HG03565 (cell line): ENCODE measurements around the gene TMEM43.
"Not testable (repeated sequence)": the region's sequence is repeated elsewhere in the genome, so short reads cannot be mapped to it uniquely, and the experiment has no call there.

ENCODE experiments used
- ATAC-seq: cut with Tn5 transposase; IDR thresholded peaks from one replicate; pipeline ENCODE4 v1.9.1; 2021; ENCODE audit warnings: mild to moderate bottlenecking, moderate library complexity; ENCODE audit not compliant: unreplicated experiment

The TMEM43 gene

DNA sequence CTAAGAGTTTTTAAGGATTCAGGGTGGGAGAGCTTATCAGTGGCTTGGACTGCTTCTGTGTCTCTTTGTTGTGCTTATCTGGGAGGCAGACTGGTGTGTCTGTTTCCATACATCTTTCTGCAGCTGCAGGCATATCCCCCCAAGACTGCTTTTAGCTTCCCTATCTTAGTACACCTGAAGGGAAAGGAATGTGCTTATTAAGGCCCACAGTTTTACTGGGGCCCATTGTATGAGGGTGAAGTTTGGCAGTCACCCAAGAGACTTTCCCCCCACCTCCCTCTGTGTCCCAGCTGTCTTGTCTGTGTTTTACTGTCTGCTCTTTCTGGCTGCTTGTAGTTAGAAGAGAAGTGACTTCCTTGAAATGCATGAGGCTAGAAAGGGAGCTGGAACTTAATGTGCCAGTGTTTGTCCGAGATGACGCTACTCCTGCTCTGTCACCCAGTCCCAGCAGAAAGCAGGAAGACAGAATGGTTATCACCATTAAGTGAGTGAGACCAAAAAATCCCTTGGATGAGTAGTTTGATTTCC lies 3.9 kb upstream of the TMEM43 start:
- not testable (repeated sequence) for ATAC-seq

DNA sequence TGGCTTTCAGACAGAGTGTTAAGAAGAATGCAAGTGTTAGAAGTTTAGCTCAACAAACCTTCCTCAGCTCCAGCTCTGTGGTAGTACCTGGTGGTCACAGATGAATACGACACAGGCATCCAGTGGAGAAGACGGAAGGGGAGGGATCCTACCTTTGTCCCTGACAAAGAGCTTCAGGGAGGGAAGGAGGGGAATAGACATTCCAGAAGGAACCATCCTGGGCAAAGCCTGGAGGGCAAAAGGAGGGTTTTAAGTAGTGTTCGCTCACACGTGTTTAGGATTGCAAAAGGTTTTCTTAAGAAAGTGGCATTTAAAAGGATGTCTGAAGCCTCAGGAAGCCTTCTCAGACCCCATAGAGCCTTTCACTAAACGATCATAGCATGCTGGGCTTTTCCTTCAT lies 3.0 kb upstream of the TMEM43 start:
- no peak for ATAC-seq

DNA sequence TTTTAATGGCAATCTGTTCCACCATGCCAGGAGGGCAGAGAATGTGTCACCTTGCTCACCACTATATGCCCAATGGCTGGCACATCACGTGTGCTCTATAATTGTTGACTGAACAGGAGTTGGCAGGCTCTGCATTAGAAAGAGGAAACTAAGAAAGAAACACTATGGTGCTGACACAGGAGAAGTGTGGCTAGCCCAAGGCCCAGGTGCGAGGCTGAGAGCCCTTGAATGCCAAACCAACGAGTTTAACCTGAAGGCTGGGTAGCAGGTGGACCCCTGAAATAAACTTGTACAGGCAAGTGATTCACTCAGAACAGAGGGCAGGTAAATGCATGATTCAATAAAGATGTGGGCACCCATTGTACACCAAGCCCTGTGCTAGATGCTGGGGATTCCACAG lies 2.6 kb upstream of the TMEM43 start:
- no peak for ATAC-seq

GRCh38 chr3:14123308-14124222 lies 1.3 kb upstream of the TMEM43 start:
- no peak for ATAC-seq

- peak; percentile 23 for ATAC-seq
These were observed 633 bp upstream of the TMEM43 start for GRCh38 chr3:14124223-14124614.

GRCh38 chr3:14125193-14126016 lies 553 bp downstream of the TMEM43 start:
- no peak for ATAC-seq

GRCh38 chr3:14126017-14126886 lies 1.4 kb downstream of the TMEM43 start:
- ATAC-seq, result no peak

DNA sequence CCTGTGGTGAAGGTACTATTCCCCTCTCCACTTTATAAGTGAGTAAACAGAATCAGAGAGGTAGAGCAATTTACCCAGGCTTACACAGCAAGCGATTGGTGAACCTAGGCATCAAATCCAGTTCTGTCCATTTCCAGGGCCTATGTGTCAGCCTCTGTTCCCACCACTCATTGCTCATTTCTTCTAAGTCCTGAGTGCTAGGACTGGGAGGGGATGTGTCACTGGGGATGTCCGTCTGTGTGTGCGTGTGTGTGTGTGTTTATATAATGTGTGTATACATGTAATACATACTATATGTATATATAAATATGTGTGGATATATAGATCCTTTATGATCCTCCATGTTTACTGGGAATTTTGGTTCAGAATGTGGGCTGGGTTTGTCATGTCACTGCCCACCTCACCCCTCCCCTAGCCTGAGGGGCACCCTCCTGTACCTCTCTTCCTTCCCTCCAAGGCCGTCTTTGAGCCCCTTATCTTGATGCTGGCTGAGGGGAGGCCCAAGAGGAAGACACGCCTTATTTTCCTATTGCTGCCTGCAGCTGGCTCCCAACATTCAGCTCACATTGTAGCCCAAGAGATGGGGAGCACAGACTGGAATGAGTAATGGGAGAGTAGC lies 2.1 kb downstream of the TMEM43 start:
- no peak for ATAC-seq

- no peak for ATAC-seq
These were observed 2.8 kb downstream of the TMEM43 start for GRCh38 chr3:14127516-14128161.

GRCh38 chr3:14128724-14129123 lies 3.9 kb downstream of the TMEM43 start:
- no peak for ATAC-seq

- ATAC-seq, result no peak
These were observed 4.4 kb downstream of the TMEM43 start for GRCh38 chr3:14129296-14129695.

DNA sequence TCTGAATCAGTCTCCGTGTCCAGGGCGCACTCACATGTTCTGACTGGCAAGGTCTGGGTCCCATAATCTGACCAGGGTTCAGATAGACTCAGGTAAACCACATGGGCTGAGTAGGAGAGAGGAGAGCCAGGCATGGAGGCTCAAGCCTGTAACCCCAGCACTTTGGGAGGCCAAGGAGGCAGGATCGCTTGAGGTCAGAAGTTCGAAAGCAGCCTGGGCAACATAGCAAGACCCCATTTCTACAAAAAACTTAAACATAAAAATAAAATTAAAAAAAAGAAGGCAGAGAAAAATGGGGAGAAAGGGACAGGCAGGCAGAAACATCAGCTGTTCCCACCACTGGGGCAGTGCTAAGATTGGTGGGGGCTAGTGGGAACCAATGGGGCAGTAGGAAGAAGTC lies 5.4 kb downstream of the TMEM43 start:
- no peak for ATAC-seq

DNA sequence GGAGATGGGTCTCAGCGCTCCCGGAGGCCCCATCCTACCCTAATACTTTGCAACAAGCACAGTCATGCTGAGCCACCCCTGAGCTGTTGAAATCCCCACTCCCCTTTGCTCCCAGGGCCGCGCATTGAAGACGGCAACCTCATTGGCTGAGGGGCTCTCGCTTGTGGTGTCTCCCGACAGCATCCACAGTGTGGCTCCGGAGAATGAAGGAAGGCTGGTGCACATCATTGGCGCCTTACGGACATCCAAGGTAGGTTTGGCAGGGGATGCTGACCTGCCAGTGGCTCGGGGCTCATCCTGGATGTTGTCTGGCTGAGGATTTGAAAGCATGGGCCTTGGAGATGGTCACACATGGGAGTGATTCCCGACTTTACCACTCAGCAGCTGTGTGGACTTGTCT lies 5.9 kb downstream of the TMEM43 start:
- ATAC-seq, result no peak

GRCh38 chr3:14131134-14131533 lies 6.3 kb downstream of the TMEM43 start:
- no peak for ATAC-seq

DNA sequence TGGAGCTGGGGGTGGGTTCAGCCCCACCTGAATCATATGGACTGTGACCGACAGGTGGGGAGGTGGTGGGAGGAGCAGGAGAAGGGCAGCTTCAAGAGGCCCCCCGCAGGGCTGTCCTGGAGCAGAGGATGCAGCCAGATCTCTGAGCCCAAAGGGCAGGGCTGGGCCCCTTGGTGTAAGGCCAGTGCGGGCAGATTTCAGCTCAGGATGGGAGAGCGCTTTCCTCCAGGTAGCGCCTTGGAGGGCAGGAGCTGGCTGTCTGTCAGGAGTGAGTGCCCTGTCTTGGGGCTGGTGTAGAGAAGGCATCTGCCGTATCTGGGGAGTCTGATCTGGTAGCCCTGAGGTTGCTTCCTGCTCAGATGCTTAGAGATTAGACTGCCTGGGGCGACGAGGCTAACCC lies 7.3 kb downstream of the TMEM43 start:
- ATAC-seq, result no peak

- ATAC-seq, result no peak
These were observed 7.8 kb downstream of the TMEM43 start for GRCh38 chr3:14132689-14133088.

DNA sequence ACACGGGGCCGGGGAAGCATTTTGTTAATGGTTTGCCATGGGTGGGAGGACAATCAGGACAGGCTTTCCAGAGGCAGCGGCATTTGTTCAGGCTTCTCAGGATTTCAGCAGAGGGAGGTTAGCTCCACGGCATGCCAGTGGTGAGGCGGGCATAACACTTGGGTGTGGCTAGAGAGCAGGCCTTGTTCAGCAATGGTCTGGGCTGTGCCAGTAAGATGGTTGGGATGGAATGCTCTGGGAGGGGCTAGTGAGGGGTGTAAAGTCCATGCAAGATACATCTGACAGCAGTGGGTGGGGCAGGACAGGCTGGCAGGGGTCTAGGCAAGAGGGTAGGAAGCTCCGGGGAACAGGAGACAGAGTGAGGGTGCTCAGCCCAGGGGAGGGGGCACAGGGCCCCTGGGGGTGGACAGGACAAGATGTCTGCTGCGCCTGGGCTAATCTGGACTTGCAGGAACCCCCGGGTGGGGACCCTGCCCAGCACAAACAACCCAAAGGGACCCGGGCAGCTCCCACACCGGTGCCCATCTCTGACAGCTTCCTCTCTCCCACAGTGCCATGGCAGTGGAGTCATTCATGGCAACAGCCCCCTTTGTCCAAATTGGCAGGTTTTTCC lies 8.4 kb downstream of the TMEM43 start:
- ATAC-seq, result no peak

GRCh38 chr3:14133876-14134275 lies 9.0 kb downstream of the TMEM43 start:
- ATAC-seq, result no peak

GRCh38 chr3:14134291-14134690 lies 9.4 kb downstream of the TMEM43 start:
- no peak for ATAC-seq
